HEK293 (cell line): ENCODE measurements around the gene HPRT1.

ENCODE experiments used
- CTCF ChIA-PET: fragments of 350-600 bp; formaldehyde crosslinking; extraction: SDS; loops from one replicate; lab custom pipeline; 2021; ENCODE audit warnings: antibody characterized with exemption; lab: Yijun Ruan, JAX
- POLR2A ChIA-PET: fragments of 300-600 bp; formaldehyde crosslinking; extraction: SDS; loops from one replicate; lab custom pipeline; 2020; ENCODE audit warnings: antibody characterized with exemption, inconsistent platforms; lab: Yijun Ruan, JAX
- H3K27ac ChIP-seq: fragments of 200-500 bp; sonication (Bioruptor generic); 2 replicates; pipeline ENCODE4 v1.5.1; 2014; ENCODE audit warnings: low read depth, low read length, control low read depth, inconsistent platforms; ENCODE audit errors: extremely low read depth
- H3K36me3 ChIP-seq, 2 experiments: fragments of 200-500 bp in 1 of 2; sonication (Bioruptor generic) in 1 of 2; 1 replicate in 1 of 2; 2 replicates in 1 of 2; pipeline ENCODE4 v1.5.1; 2014 to 2017; ENCODE audit warnings: inconsistent platforms in 2 of 2, low read length in 2 of 2; ENCODE audit not compliant: control insufficient read depth in 2 of 2, insufficient read depth in 1 of 2
- H3K4me1 ChIP-seq: fragments of 200-500 bp; sonication (Bioruptor generic); 2 replicates; pipeline ENCODE4 v1.5.1; 2014; ENCODE audit warnings: mild to moderate bottlenecking, low read length, inconsistent platforms; ENCODE audit not compliant: control insufficient read depth, insufficient read depth
- H3K4me3 ChIP-seq: 2 replicates; pipeline ENCODE4 v1.5.1; 2011; ENCODE audit warnings: low read depth, mild to moderate bottlenecking, control low read depth, low read length, moderate library complexity
- H3K9me3 ChIP-seq: fragments of 200-500 bp; sonication (Bioruptor generic); 2 replicates; pipeline ENCODE4 v1.5.1; 2014; ENCODE audit warnings: low read depth, low read length, inconsistent platforms; ENCODE audit not compliant: control insufficient read depth, insufficient read depth
- BCL11A ChIP-seq: fragments of 450-650 bp; formaldehyde crosslinking; IDR thresholded peaks from 2 replicates; pipeline ENCODE4 v1.5.1; 2016; ENCODE audit warnings: low read depth, missing biosample characterization, missing genetic modification characterization
- ELK4 ChIP-seq: IDR thresholded peaks from 2 replicates; pipeline ENCODE4 v1.6.1; 2011; ENCODE audit warnings: mild to moderate bottlenecking, low read depth, low read length, borderline replicate concordance
- GLIS2 ChIP-seq: fragments of 450-650 bp; formaldehyde crosslinking; IDR thresholded peaks from 2 replicates; pipeline ENCODE4 v1.5.1; 2016; ENCODE audit warnings: missing biosample characterization, missing genetic modification characterization
- HOXA7 ChIP-seq: sonication (generic); formaldehyde crosslinking; IDR thresholded peaks from 2 replicates; pipeline ENCODE4 v1.8.1; 2022; ENCODE audit warnings: missing genetic modification reagents, borderline replicate concordance
- TCF7L2 ChIP-seq: IDR thresholded peaks from 2 replicates; pipeline ENCODE4 v1.6.1; 2011; ENCODE audit warnings: low read depth, mild to moderate bottlenecking, inconsistent platforms, low read length, moderate library complexity, borderline replicate concordance
- ZBTB17 ChIP-seq: fragments of 450-650 bp; formaldehyde crosslinking; IDR thresholded peaks from 2 replicates; pipeline ENCODE4 v1.5.1; 2016; ENCODE audit warnings: missing biosample characterization, missing genetic modification characterization
- ZFHX2 ChIP-seq: fragments of 450-650 bp; formaldehyde crosslinking; conservative IDR thresholded peaks from 2 replicates; pipeline ENCODE4 v1.5.1; 2016; ENCODE audit warnings: missing biosample characterization, missing genetic modification characterization
- ZNF148 ChIP-seq: fragments of 450-650 bp; formaldehyde crosslinking; IDR thresholded peaks from 2 replicates; pipeline ENCODE4 v1.5.0; 2017; ENCODE audit warnings: missing biosample characterization, missing genetic modification characterization, borderline replicate concordance
- ZNF280C ChIP-seq: fragments of 450-650 bp; formaldehyde crosslinking; IDR thresholded peaks from 2 replicates; pipeline ENCODE4 v1.5.1; 2016; ENCODE audit warnings: missing biosample characterization, missing genetic modification characterization
- ZNF449 ChIP-seq: fragments of 450-650 bp; formaldehyde crosslinking; IDR thresholded peaks from 2 replicates; pipeline ENCODE4 v1.5.1; 2017; ENCODE audit warnings: missing biosample characterization, mild to moderate bottlenecking, missing genetic modification characterization, moderate library complexity
- ZNF549 ChIP-seq: fragments of 450-650 bp; IDR thresholded peaks from 2 replicates; pipeline ENCODE4 v1.5.1; 2018; ENCODE audit warnings: missing biosample characterization, missing genetic modification characterization, mild to moderate bottlenecking, inconsistent platforms, moderate library complexity
- ZNF600 ChIP-seq: fragments of 450-650 bp; formaldehyde crosslinking; IDR thresholded peaks from 2 replicates; pipeline ENCODE4 v1.5.1; 2016; ENCODE audit warnings: missing biosample characterization, missing genetic modification characterization
- ZNF639 ChIP-seq: fragments of 450-650 bp; formaldehyde crosslinking; IDR thresholded peaks from 2 replicates; pipeline ENCODE4 v1.5.1; 2016; ENCODE audit warnings: missing biosample characterization, missing genetic modification characterization
- ZNF837 ChIP-seq: fragments of 450-650 bp; formaldehyde crosslinking; IDR thresholded peaks from 2 replicates; pipeline ENCODE4 v1.5.1; 2016; ENCODE audit warnings: missing biosample characterization, missing genetic modification characterization

HPRT1 gene

GRCh38 chrX:134431894-134432293 is 28.1 kb upstream of the HPRT1 start:
- ChIA-PET POLR2A (no interaction called here), CTCF (interaction anchor here (2.0 kb wide), 1 partner anchor 8 kb away, joined by 10 read pairs; no protein-coding TSS in a partner anchor)
- H3K9me3 ChIP-seq = no peaks in the 10 kb centered on the region
- no peak overlapping the region for H3K27ac ChIP-seq
- H3K4me1 ChIP-seq = no peaks in the 10 kb centered on the region
- TF ChIP-seq BCL11A = no peak
- no peak for TF ChIP-seq ZNF837 (tag by site-specific recombination)
- TF ChIP-seq ZNF549 (tag by site-specific recombination) = no peak
- TF ChIP-seq ZNF148 = no peak
- no peak for TF ChIP-seq ELK4
- TF ChIP-seq ZNF449 (tag by site-specific recombination) = no peak
- no peak for TF ChIP-seq ZFHX2 (tag by site-specific recombination)
- no peak for TF ChIP-seq HOXA7
- TF ChIP-seq TCF7L2 = no peak
- TF ChIP-seq ZNF600 = no peak
- no peak for TF ChIP-seq ZBTB17 (tag by site-specific recombination)
- peaks cover 7 to 20% of the 10 kb centered on the region in 2 experiments for H3K36me3 ChIP-seq
- no peak overlapping the region for H3K4me3 ChIP-seq

- ChIA-PET POLR2A (interaction anchor here (0.8 kb wide), 1 partner anchor 241 kb away, joined by 4 read pairs; no protein-coding TSS in a partner anchor), CTCF (interaction anchor here (0.7 kb wide), 1 partner anchor 87 kb away, joined by 3 read pairs; no protein-coding TSS in a partner anchor)
- Histone ChIP-seq H3K4me1 (no peaks in the 10 kb centered on the region), H3K27ac (no peak overlapping the region), H3K36me3 (peaks cover 3 to 7% of the 10 kb centered on the region in 2 experiments), H3K4me3 (no peak overlapping the region), H3K9me3 (no peaks in the 10 kb centered on the region; the same call in 1 of the 2 replicates)
- no peak for TF ChIP-seq GLIS2 (tag by site-specific recombination)
- TF ChIP-seq ZNF280C (tag by site-specific recombination) = no peak
- TF ChIP-seq ZNF639 (tag by site-specific recombination) = no peak
These were observed 24.1 kb upstream of the HPRT1 start for GRCh38 chrX:134435894-134436293.
